ENCODE data around the gene CALCA. TPM values are rescaled to one million over a fixed set of nuclear protein-coding genes. Genes with fewer than 3 reads are reported as not detected.

Gene CALCA
- total and polyA plus RNA-seq, 2 of the 8 experiments (the other 6 are each of a cell fraction or from before 2014, with no cell fraction given), result 0.50 to 0.73 TPM

GRCh38 chr11:14973621-14974514, 1.7 kb upstream of the CALCA start (continued):
- TF ChIP-seq CHD7 (IDR thresholded peaks at IDR 0.05; ENCODE audit: insufficient replicate concordance, low read length) (no peak), RFX5 (IDR thresholded peaks at IDR 0.05; ENCODE audit: borderline replicate concordance, low read depth, low read length) (no peak), JUN (IDR thresholded peaks at IDR 0.05; ENCODE audit: low read depth, low read length) (no peak), MAX (IDR thresholded peaks at IDR 0.05) (peak; percentile 4), SUZ12 (IDR thresholded peaks at IDR 0.05; ENCODE audit: low read length) (peak; percentile 97), FOSL1 (IDR thresholded peaks at IDR 0.05; ENCODE audit: insufficient read depth, low read depth, low read length) (no peak), JUND (IDR thresholded peaks at IDR 0.05; ENCODE audit: low read length) (no peak), SP2 (IDR thresholded peaks at IDR 0.05; ENCODE audit: low read length) (no peak), CBX8 (IDR thresholded peaks at IDR 0.05; ENCODE audit: borderline replicate concordance, low read depth, low read length) (no peak)
